ENCODE results near the gene CD4. TPM values are rescaled to one million over a fixed set of nuclear protein-coding genes. Genes with fewer than 3 reads are reported as not detected.

The CD4 gene
- polyA plus RNA-seq, 1 of the 3 experiments (the other 2 are of a cell fraction): 0.02 TPM

- H2AFZ ChIP-seq (ENCODE audit: low read depth): no peak overlapping the region
- no peak overlapping the region for H3K9ac ChIP-seq
- peaks cover 9 to 11% of the 10 kb centered on the region in 2 experiments for H3K4me1 ChIP-seq (ENCODE audit: control insufficient read depth in 1 of 2, insufficient read depth in 2 of 2, low read depth in 1 of 2, low read length in 1 of 2)
- H3K27ac ChIP-seq (ENCODE audit: low read depth in 2 of 2, low read length in 1 of 2): no peak overlapping the region
- no peaks in the 10 kb centered on the region for H3K9me2 ChIP-seq
- TF ChIP-seq GATA2 (CRISPR knock-in tag; IDR thresholded peaks at IDR 0.05): no peak
- no peak for TF ChIP-seq TEAD4 (IDR thresholded peaks at IDR 0.05; ENCODE audit: borderline replicate concordance, insufficient read depth)
- TF ChIP-seq, protein P1, sequence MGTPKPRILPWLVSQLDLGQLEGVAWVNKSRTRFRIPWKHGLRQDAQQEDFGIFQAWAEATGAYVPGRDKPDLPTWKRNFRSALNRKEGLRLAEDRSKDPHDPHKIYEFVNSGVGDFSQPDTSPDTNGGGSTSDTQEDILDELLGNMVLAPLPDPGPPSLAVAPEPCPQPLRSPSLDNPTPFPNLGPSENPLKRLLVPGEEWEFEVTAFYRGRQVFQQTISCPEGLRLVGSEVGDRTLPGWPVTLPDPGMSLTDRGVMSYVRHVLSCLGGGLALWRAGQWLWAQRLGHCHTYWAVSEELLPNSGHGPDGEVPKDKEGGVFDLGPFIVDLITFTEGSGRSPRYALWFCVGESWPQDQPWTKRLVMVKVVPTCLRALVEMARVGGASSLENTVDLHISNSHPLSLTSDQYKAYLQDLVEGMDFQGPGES (IDR thresholded peaks at IDR 0.05; ENCODE audit: low read depth, low read length): no peak
- TF ChIP-seq, protein P2, sequence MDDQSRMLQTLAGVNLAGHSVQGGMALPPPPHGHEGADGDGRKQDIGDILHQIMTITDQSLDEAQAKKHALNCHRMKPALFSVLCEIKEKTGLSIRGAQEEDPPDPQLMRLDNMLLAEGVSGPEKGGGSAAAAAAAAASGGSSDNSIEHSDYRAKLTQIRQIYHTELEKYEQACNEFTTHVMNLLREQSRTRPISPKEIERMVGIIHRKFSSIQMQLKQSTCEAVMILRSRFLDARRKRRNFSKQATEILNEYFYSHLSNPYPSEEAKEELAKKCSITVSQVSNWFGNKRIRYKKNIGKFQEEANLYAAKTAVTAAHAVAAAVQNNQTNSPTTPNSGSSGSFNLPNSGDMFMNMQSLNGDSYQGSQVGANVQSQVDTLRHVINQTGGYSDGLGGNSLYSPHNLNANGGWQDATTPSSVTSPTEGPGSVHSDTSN (IDR thresholded peaks at IDR 0.05): no peak
- no peak for TF ChIP-seq RXRA (IDR thresholded peaks at IDR 0.05; ENCODE audit: borderline replicate concordance, low read depth)
- no peak for TF ChIP-seq MXI1 (IDR thresholded peaks at IDR 0.05; ENCODE audit: low read depth, low read length)
- no peak for TF ChIP-seq GABPA (IDR thresholded peaks at IDR 0.05; ENCODE audit: low read depth)
- TF ChIP-seq TCF12 (IDR thresholded peaks at IDR 0.05): no peak
- TF ChIP-seq RCOR1 (IDR thresholded peaks at IDR 0.05; ENCODE audit: low read length): no peak
- TF ChIP-seq JUND (IDR thresholded peaks at IDR 0.05): no peak
- no peak for TF ChIP-seq NFIC (IDR thresholded peaks at IDR 0.05; ENCODE audit: borderline replicate concordance)
- TF ChIP-seq, protein P3, sequence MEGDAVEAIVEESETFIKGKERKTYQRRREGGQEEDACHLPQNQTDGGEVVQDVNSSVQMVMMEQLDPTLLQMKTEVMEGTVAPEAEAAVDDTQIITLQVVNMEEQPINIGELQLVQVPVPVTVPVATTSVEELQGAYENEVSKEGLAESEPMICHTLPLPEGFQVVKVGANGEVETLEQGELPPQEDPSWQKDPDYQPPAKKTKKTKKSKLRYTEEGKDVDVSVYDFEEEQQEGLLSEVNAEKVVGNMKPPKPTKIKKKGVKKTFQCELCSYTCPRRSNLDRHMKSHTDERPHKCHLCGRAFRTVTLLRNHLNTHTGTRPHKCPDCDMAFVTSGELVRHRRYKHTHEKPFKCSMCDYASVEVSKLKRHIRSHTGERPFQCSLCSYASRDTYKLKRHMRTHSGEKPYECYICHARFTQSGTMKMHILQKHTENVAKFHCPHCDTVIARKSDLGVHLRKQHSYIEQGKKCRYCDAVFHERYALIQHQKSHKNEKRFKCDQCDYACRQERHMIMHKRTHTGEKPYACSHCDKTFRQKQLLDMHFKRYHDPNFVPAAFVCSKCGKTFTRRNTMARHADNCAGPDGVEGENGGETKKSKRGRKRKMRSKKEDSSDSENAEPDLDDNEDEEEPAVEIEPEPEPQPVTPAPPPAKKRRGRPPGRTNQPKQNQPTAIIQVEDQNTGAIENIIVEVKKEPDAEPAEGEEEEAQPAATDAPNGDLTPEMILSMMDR (IDR thresholded peaks at IDR 0.05): no peak
- no peak overlapping the region for H3K4me3 ChIP-seq (ENCODE audit: low read depth in 2 of 2, low read length in 1 of 2)
- no peaks in the 10 kb centered on the region for H3K79me2 ChIP-seq (ENCODE audit: insufficient read depth)
- H3K27me3 ChIP-seq (ENCODE audit: insufficient read depth): no peaks in the 10 kb centered on the region
- POLR2A ChIA-PET: no interaction called here
- H3K9me3 ChIP-seq: no peaks in the 10 kb centered on the region
- no peak overlapping the region for H3K4me2 ChIP-seq
- no peaks in the 10 kb centered on the region for H4K20me1 ChIP-seq (ENCODE audit: insufficient read depth)
- peaks cover 4% of the 10 kb centered on the region for H3F3A ChIP-seq (replicated peaks; ENCODE audit: insufficient read depth)
- CTCF ChIA-PET: interaction anchor here (0.9 to 12.7 kb wide), 4 partner anchors 14 to 67 kb away, joined by 3 to 343 read pairs (median 130); partner anchors contain the start of genes GPR162, LAG3, P3H3 and PTMS
- no peak for DNase-seq
- 92% methylated on average over 9 of the region's 9 CpGs for WGBS (ENCODE audit: low lambda C conversion rate)
- no peaks in the 10 kb centered on the region for H3K36me3 ChIP-seq (replicated peaks in 1 of 2; ENCODE audit: control insufficient read depth in 1 of 2, insufficient read depth in 2 of 2, low read length in 1 of 2)
Measured at GRCh38 chr12:6758506-6759095, 30.7 kb upstream of the CD4 start.

DNA sequence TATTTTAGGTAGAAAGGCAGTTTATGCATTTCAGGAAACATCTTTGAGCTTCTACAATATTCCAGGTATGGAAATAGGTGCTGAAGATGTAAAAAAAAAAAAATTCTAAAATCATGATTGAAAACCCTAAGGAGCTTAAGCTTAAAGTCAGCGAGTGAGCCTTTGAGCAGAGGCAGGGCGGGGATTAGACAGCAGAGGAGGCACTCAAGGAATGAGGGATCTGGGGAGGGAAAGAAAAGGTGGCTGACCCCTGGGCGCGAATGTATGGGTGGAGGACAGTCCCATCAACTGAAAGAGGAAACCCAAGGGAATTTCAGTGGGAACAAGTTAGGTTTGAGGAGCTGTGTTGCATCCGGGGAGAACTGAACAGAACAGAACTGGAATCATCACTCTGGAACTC is 29.6 kb upstream of the CD4 start:
- WGBS (ENCODE audit: low lambda C conversion rate): 91% methylated on average over 5 of the region's 5 CpGs
- Histone ChIP-seq H3K4me1 (ENCODE audit: control insufficient read depth in 1 of 2, insufficient read depth in 2 of 2, low read depth in 1 of 2, low read length in 1 of 2) (peaks cover 2 to 12% of the 10 kb centered on the region in 2 experiments), H4K20me1 (ENCODE audit: insufficient read depth) (no peaks in the 10 kb centered on the region), H3K9me2 (no peaks in the 10 kb centered on the region), H3K27me3 (ENCODE audit: insufficient read depth) (no peaks in the 10 kb centered on the region), H3F3A (replicated peaks; ENCODE audit: insufficient read depth) (peaks cover 2% of the 10 kb centered on the region), H2AFZ (ENCODE audit: low read depth) (no peak overlapping the region), H3K4me2 (no peak overlapping the region), H3K79me2 (ENCODE audit: insufficient read depth) (no peaks in the 10 kb centered on the region), H3K9me3 (no peaks in the 10 kb centered on the region), H3K9ac (no peak overlapping the region), H3K27ac (ENCODE audit: low read depth in 2 of 2, low read length in 1 of 2) (no peak overlapping the region), H3K36me3 (replicated peaks in 1 of 2; ENCODE audit: control insufficient read depth in 1 of 2, insufficient read depth in 2 of 2, low read length in 1 of 2) (no peaks in the 10 kb centered on the region), H3K4me3 (ENCODE audit: low read depth in 2 of 2, low read length in 1 of 2) (no peak overlapping the region)
- TF ChIP-seq, protein P4, sequence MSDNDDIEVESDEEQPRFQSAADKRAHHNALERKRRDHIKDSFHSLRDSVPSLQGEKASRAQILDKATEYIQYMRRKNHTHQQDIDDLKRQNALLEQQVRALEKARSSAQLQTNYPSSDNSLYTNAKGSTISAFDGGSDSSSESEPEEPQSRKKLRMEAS (IDR thresholded peaks at IDR 0.05; ENCODE audit: low read depth): no peak
- TF ChIP-seq, protein P5, sequence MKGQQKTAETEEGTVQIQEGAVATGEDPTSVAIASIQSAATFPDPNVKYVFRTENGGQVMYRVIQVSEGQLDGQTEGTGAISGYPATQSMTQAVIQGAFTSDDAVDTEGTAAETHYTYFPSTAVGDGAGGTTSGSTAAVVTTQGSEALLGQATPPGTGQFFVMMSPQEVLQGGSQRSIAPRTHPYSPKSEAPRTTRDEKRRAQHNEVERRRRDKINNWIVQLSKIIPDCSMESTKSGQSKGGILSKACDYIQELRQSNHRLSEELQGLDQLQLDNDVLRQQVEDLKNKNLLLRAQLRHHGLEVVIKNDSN (IDR thresholded peaks at IDR 0.05; ENCODE audit: borderline replicate concordance, low read depth): no peak
- TF ChIP-seq GATA2 (CRISPR knock-in tag; IDR thresholded peaks at IDR 0.05) (no peak), SMC3 (IDR thresholded peaks at IDR 0.05; ENCODE audit: low read depth, low read length) (no peak), FOXM1 (IDR thresholded peaks at IDR 0.05; ENCODE audit: low read depth) (no peak), EP300 (IDR thresholded peaks at IDR 0.05; ENCODE audit: borderline replicate concordance in 1 of 2, low read depth in 1 of 2, low read length in 1 of 2) (no peak), TAF1 (IDR thresholded peaks at IDR 0.05; ENCODE audit: borderline replicate concordance, low read depth, low read length) (no peak), NFIC (IDR thresholded peaks at IDR 0.05; ENCODE audit: borderline replicate concordance) (no peak)
- TF ChIP-seq, protein P1 (IDR thresholded peaks at IDR 0.05; ENCODE audit: low read depth, low read length): no peak
- TF ChIP-seq, protein P3 (IDR thresholded peaks at IDR 0.05): no peak
- ChIA-PET POLR2A (no interaction called here), CTCF (interaction anchor here (0.9 to 12.7 kb wide), 4 partner anchors 12 to 66 kb away, joined by 3 to 343 read pairs (median 9); partner anchors contain the start of genes LAG3 and PTMS)
- no peak for DNase-seq
